ENCODE measurements around the gene TCHHL1. TPM values are rescaled to one million over a fixed set of nuclear protein-coding genes. Genes with fewer than 3 reads are reported as not detected.

The TCHHL1 gene
- total RNA-seq, 1 donor from 2014 or later = not detected

GRCh38 chr1:152110860-152111514 lies 22.1 kb upstream of the TCHHL1 start:
- Mint-ChIP-seq H3K9me3 (ENCODE audit: low read depth) (peaks cover 11% of the 10 kb centered on the region), H3K4me3 (ENCODE audit: unreplicated experiment) (no peak overlapping the region), H3K27me3 (ENCODE audit: low read depth) (peaks cover 4% of the 10 kb centered on the region), H3K4me1 (ENCODE audit: low read depth) (no peaks in the 10 kb centered on the region), H3K27ac (ENCODE audit: unreplicated experiment) (no peak overlapping the region), H3K36me3 (ENCODE audit: low read depth) (peaks cover 5% of the 10 kb centered on the region)
- no peak for TF ChIP-seq CTCF (IDR thresholded peaks at IDR 0.05)
- DNase-seq (ENCODE audit: low spot score) = no peak

- H3K27me3 Mint-ChIP-seq (ENCODE audit: low read depth) = peaks cover 4% of the 10 kb centered on the region
- no peaks in the 10 kb centered on the region for H3K4me1 Mint-ChIP-seq (ENCODE audit: low read depth)
- DNase-seq (ENCODE audit: low spot score) = no peak
- peaks cover 11% of the 10 kb centered on the region for H3K9me3 Mint-ChIP-seq (ENCODE audit: low read depth)
- peaks cover 5% of the 10 kb centered on the region for H3K36me3 Mint-ChIP-seq (ENCODE audit: low read depth)
- no peak overlapping the region for H3K27ac Mint-ChIP-seq (ENCODE audit: unreplicated experiment)
- no peak for TF ChIP-seq CTCF (IDR thresholded peaks at IDR 0.05)
- no peak overlapping the region for H3K4me3 Mint-ChIP-seq (ENCODE audit: unreplicated experiment)
Observed at GRCh38 chr1:152110365-152110859, 21.5 kb upstream of the TCHHL1 start.

GRCh38 chr1:152109998-152110294 lies 21.1 kb upstream of the TCHHL1 start:
- peaks cover 5% of the 10 kb centered on the region for H3K36me3 Mint-ChIP-seq (ENCODE audit: low read depth)
- no peak overlapping the region for H3K27ac Mint-ChIP-seq (ENCODE audit: unreplicated experiment)
- peaks cover 7% of the 10 kb centered on the region for H3K27me3 Mint-ChIP-seq (ENCODE audit: low read depth)
- no peak for TF ChIP-seq CTCF (IDR thresholded peaks at IDR 0.05)
- DNase-seq (ENCODE audit: low spot score) = no peak
- no peak overlapping the region for H3K4me3 Mint-ChIP-seq (ENCODE audit: unreplicated experiment)
- no peaks in the 10 kb centered on the region for H3K4me1 Mint-ChIP-seq (ENCODE audit: low read depth)
- peaks cover 11% of the 10 kb centered on the region for H3K9me3 Mint-ChIP-seq (ENCODE audit: low read depth)

- H3K27ac Mint-ChIP-seq (ENCODE audit: unreplicated experiment) = no peak overlapping the region
- H3K9me3 Mint-ChIP-seq (ENCODE audit: low read depth) = peaks cover 11% of the 10 kb centered on the region
- TF ChIP-seq CTCF (IDR thresholded peaks at IDR 0.05) = no peak
- peaks cover 9% of the 10 kb centered on the region for H3K27me3 Mint-ChIP-seq (ENCODE audit: low read depth)
- peaks cover 5% of the 10 kb centered on the region for H3K36me3 Mint-ChIP-seq (ENCODE audit: low read depth)
- H3K4me1 Mint-ChIP-seq (ENCODE audit: low read depth) = no peaks in the 10 kb centered on the region
- no peak overlapping the region for H3K4me3 Mint-ChIP-seq (ENCODE audit: unreplicated experiment)
- no peak for DNase-seq (ENCODE audit: low spot score)
Observed at GRCh38 chr1:152109231-152109997, 20.6 kb upstream of the TCHHL1 start.

GRCh38 chr1:152108882-152109222 lies 20.0 kb upstream of the TCHHL1 start:
- H3K36me3 Mint-ChIP-seq (ENCODE audit: low read depth) = peaks cover 5% of the 10 kb centered on the region
- H3K4me3 Mint-ChIP-seq (ENCODE audit: unreplicated experiment) = no peak overlapping the region
- no peaks in the 10 kb centered on the region for H3K4me1 Mint-ChIP-seq (ENCODE audit: low read depth)

More at GRCh38 chr1:152108882-152109222, 20.0 kb upstream of the TCHHL1 start:
- TF ChIP-seq CTCF (IDR thresholded peaks at IDR 0.05) = no peak
- H3K27ac Mint-ChIP-seq (ENCODE audit: unreplicated experiment) = no peak overlapping the region
- H3K27me3 Mint-ChIP-seq (ENCODE audit: low read depth) = peaks cover 11% of the 10 kb centered on the region
- H3K9me3 Mint-ChIP-seq (ENCODE audit: low read depth) = peaks cover 11% of the 10 kb centered on the region
- DNase-seq (ENCODE audit: low spot score) = no peak
